ENCODE measurements around the gene SAG. TPM values are rescaled to one million over a fixed set of nuclear protein-coding genes. Genes with fewer than 3 reads are reported as not detected.

Gene SAG
- total and polyA plus RNA-seq, 2 experiments from 2014 or later, result not detected

DNA sequence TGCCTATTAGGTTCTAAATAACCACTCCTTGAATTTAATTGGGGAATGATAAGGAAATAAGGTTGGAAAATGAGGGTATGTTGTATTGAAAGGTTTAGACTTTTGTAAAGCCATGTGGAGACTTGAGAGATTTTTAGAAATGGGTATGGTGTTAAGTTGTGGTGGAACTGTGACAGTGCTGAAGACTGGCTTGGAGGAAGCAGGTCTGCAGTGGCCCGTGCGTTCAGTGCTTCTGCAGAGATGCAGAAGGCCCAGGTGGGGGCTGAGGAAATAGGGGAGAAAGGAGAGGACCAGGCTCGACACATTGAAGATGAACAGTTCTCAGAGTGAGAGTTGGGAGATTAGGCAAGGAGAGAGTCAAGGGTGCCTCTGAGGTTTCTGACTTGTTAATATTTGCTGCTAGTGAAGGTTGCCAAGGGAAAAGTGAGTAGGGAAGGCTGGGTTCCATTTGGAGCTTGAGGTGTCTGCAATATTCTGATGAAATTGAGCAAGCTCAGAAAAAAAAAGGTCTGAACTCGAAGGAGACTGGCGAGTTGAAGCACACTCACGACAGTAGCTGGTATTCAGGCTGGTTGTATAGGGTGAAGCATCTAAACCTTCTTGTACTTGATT, 25.5 kb upstream of the SAG start:
- Histone ChIP-seq H3K36me3 (ENCODE audit: insufficient read depth) (peaks cover 67% of the 10 kb centered on the region), H3K27me3 (ENCODE audit: insufficient read depth) (no peaks in the 10 kb centered on the region), H3K4me3 (no peak overlapping the region), H3K9me2 (ENCODE audit: insufficient read depth) (no peaks in the 10 kb centered on the region), H4K20me1 (replicated peaks; ENCODE audit: insufficient read depth) (peaks cover 16% of the 10 kb centered on the region), H3K27ac (ENCODE audit: low read depth) (no peak overlapping the region), H3K4me1 (ENCODE audit: insufficient read depth) (no peaks in the 10 kb centered on the region), H3K79me2 (replicated peaks; ENCODE audit: insufficient read depth) (peaks cover 5% of the 10 kb centered on the region; the same call in 1 of the 2 replicates), H3F3A (replicated peaks; ENCODE audit: low read depth) (no peaks in the 10 kb centered on the region), H2AFZ (no peak overlapping the region), H3K4me2 (no peak overlapping the region)
- no peak for ATAC-seq
- Mint-ChIP-seq H3K27me3 (ENCODE audit: insufficient read depth, low read depth, poor library complexity) (peaks cover 2% of the 10 kb centered on the region), H3K36me3 (ENCODE audit: low read depth) (peaks cover 76% of the 10 kb centered on the region), H3K27ac (no peak overlapping the region), H3K9me3 (no peaks in the 10 kb centered on the region), H3K4me1 (no peaks in the 10 kb centered on the region), H3K4me3 (no peak overlapping the region)
- TF ChIP-seq, protein P1, sequence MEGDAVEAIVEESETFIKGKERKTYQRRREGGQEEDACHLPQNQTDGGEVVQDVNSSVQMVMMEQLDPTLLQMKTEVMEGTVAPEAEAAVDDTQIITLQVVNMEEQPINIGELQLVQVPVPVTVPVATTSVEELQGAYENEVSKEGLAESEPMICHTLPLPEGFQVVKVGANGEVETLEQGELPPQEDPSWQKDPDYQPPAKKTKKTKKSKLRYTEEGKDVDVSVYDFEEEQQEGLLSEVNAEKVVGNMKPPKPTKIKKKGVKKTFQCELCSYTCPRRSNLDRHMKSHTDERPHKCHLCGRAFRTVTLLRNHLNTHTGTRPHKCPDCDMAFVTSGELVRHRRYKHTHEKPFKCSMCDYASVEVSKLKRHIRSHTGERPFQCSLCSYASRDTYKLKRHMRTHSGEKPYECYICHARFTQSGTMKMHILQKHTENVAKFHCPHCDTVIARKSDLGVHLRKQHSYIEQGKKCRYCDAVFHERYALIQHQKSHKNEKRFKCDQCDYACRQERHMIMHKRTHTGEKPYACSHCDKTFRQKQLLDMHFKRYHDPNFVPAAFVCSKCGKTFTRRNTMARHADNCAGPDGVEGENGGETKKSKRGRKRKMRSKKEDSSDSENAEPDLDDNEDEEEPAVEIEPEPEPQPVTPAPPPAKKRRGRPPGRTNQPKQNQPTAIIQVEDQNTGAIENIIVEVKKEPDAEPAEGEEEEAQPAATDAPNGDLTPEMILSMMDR (conservative IDR thresholded peaks at IDR 0.05; ENCODE audit: low read depth in 2 of 2), result no peak
- TF ChIP-seq, protein P2, sequence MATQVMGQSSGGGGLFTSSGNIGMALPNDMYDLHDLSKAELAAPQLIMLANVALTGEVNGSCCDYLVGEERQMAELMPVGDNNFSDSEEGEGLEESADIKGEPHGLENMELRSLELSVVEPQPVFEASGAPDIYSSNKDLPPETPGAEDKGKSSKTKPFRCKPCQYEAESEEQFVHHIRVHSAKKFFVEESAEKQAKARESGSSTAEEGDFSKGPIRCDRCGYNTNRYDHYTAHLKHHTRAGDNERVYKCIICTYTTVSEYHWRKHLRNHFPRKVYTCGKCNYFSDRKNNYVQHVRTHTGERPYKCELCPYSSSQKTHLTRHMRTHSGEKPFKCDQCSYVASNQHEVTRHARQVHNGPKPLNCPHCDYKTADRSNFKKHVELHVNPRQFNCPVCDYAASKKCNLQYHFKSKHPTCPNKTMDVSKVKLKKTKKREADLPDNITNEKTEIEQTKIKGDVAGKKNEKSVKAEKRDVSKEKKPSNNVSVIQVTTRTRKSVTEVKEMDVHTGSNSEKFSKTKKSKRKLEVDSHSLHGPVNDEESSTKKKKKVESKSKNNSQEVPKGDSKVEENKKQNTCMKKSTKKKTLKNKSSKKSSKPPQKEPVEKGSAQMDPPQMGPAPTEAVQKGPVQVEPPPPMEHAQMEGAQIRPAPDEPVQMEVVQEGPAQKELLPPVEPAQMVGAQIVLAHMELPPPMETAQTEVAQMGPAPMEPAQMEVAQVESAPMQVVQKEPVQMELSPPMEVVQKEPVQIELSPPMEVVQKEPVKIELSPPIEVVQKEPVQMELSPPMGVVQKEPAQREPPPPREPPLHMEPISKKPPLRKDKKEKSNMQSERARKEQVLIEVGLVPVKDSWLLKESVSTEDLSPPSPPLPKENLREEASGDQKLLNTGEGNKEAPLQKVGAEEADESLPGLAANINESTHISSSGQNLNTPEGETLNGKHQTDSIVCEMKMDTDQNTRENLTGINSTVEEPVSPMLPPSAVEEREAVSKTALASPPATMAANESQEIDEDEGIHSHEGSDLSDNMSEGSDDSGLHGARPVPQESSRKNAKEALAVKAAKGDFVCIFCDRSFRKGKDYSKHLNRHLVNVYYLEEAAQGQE (IDR thresholded peaks at IDR 0.05; ENCODE audit: unreplicated experiment), result no peak
- TF ChIP-seq EZH2 (IDR thresholded peaks at IDR 0.05; ENCODE audit: low read depth, unreplicated experiment) (no peak), NANOG (IDR thresholded peaks at IDR 0.05; ENCODE audit: borderline replicate concordance) (no peak), JUNB (IDR thresholded peaks at IDR 0.05; ENCODE audit: unreplicated experiment) (no peak), ZNF114 (CRISPR knock-in tag; IDR thresholded peaks at IDR 0.05) (no peak), ZNF331 (CRISPR knock-in tag; IDR thresholded peaks at IDR 0.05; ENCODE audit: low read depth) (no peak), EZH2phosphoT487 (IDR thresholded peaks at IDR 0.05; ENCODE audit: unreplicated experiment) (no peak), POLR2AphosphoS5 (IDR thresholded peaks at IDR 0.05; ENCODE audit: low read depth) (no peak), STAT1 (IDR thresholded peaks at IDR 0.05; ENCODE audit: unreplicated experiment) (no peak), CREB1 (CRISPR knock-in tag; IDR thresholded peaks at IDR 0.05; ENCODE audit: low read depth) (no peak)
- TF ChIP-seq, protein P3, sequence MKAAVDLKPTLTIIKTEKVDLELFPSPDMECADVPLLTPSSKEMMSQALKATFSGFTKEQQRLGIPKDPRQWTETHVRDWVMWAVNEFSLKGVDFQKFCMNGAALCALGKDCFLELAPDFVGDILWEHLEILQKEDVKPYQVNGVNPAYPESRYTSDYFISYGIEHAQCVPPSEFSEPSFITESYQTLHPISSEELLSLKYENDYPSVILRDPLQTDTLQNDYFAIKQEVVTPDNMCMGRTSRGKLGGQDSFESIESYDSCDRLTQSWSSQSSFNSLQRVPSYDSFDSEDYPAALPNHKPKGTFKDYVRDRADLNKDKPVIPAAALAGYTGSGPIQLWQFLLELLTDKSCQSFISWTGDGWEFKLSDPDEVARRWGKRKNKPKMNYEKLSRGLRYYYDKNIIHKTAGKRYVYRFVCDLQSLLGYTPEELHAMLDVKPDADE (IDR thresholded peaks at IDR 0.05), result no peak
- TF ChIP-seq, protein P4, sequence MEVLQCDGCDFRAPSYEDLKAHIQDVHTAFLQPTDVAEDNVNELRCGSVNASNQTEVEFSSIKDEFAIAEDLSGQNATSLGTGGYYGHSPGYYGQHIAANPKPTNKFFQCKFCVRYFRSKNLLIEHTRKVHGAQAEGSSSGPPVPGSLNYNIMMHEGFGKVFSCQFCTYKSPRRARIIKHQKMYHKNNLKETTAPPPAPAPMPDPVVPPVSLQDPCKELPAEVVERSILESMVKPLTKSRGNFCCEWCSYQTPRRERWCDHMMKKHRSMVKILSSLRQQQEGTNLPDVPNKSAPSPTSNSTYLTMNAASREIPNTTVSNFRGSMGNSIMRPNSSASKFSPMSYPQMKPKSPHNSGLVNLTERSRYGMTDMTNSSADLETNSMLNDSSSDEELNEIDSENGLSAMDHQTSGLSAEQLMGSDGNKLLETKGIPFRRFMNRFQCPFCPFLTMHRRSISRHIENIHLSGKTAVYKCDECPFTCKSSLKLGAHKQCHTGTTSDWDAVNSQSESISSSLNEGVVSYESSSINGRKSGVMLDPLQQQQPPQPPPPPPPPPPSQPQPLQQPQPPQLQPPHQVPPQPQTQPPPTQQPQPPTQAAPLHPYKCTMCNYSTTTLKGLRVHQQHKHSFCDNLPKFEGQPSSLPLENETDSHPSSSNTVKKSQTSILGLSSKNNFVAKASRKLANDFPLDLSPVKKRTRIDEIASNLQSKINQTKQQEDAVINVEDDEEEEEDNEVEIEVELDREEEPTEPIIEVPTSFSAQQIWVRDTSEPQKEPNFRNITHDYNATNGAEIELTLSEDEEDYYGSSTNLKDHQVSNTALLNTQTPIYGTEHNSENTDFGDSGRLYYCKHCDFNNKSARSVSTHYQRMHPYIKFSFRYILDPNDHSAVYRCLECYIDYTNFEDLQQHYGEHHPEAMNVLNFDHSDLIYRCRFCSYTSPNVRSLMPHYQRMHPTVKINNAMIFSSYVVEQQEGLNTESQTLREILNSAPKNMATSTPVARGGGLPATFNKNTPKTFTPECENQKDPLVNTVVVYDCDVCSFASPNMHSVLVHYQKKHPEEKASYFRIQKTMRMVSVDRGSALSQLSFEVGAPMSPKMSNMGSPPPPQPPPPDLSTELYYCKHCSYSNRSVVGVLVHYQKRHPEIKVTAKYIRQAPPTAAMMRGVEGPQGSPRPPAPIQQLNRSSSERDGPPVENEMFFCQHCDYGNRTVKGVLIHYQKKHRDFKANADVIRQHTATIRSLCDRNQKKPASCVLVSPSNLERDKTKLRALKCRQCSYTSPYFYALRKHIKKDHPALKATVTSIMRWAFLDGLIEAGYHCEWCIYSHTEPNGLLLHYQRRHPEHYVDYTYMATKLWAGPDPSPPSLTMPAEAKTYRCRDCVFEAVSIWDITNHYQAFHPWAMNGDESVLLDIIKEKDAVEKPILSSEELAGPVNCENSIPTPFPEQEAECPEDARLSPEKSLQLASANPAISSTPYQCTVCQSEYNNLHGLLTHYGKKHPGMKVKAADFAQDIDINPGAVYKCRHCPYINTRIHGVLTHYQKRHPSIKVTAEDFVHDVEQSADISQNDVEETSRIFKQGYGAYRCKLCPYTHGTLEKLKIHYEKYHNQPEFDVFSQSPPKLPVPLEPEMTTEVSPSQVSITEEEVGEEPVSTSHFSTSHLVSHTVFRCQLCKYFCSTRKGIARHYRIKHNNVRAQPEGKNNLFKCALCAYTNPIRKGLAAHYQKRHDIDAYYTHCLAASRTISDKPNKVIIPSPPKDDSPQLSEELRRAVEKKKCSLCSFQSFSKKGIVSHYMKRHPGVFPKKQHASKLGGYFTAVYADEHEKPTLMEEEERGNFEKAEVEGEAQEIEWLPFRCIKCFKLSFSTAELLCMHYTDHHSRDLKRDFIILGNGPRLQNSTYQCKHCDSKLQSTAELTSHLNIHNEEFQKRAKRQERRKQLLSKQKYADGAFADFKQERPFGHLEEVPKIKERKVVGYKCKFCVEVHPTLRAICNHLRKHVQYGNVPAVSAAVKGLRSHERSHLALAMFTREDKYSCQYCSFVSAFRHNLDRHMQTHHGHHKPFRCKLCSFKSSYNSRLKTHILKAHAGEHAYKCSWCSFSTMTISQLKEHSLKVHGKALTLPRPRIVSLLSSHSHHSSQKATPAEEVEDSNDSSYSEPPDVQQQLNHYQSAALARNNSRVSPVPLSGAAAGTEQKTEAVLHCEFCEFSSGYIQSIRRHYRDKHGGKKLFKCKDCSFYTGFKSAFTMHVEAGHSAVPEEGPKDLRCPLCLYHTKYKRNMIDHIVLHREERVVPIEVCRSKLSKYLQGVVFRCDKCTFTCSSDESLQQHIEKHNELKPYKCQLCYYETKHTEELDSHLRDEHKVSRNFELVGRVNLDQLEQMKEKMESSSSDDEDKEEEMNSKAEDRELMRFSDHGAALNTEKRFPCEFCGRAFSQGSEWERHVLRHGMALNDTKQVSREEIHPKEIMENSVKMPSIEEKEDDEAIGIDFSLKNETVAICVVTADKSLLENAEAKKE (CRISPR knock-in tag; IDR thresholded peaks at IDR 0.05), result no peak
- DNase-seq (ENCODE audit: low spot score), result no peak
